ENCODE measurements around the gene DSC3.
"Not testable (repeated sequence)": the region's sequence is repeated elsewhere in the genome, so short reads cannot be mapped to it uniquely, and the experiment has no call there.

DSC3 gene

GRCh38 chr18:31040686-31041270 is 1.8 kb downstream of the DSC3 start:
- DNase-seq, result no peak

DNA sequence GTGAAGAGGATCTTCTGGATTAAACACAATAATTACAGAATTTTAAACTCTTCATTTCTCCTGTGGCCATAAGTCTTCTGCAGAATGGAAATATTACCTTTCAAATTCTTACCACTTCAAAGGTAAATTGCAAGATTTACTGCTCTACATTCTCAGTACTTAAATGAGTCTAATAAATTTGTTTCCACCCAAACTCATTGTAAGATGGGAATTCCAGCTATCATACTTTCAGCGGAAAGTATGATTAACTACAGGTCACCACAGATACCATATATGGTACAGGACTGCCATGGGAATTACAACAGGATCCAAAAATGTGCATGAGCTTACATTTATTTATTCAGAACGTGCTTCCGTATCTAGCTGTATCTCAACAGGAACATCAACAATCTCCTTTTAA is 3.1 kb downstream of the DSC3 start:
- DNase-seq, result no peak

- not testable (repeated sequence) for DNase-seq
Observed at GRCh38 chr18:31037686-31038085, 4.9 kb downstream of the DSC3 start.

- DNase-seq, result no peak
Observed at GRCh38 chr18:31034541-31034940, 8.0 kb downstream of the DSC3 start.

DNA sequence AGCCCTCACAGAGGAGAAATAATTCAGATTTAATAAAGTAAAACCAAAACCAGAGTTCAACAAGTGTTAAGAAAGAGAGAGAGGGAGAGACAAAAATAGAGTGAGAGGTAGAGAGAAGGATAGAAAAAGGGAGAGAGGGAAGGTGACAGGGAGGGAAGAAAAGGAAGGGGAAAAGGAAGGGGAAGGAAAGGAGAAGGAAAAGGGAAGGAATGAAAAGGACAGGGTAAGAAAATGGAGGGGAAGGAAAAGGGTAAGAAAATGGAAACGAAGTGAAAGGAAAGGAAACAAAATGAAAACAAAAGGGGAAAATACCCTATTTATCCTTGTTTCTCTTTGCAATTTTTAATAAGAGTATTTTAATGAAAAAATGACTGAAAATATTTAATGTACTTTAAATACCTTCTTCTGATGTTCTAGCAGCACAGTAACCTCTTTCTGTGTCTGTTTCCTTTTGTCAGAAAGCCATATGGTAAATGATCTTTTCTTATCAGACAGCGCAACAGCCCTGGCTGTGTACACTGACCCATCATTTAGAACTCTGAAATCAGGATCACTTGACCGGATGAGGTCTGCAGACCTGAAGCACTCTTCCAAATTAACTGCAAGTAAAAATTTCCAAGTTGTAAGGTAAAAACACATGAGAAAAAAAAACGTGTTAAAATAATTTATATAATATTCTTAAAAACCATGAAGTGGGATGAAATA is 11.8 kb downstream of the DSC3 start:
- DNase-seq, result no peak

DNA sequence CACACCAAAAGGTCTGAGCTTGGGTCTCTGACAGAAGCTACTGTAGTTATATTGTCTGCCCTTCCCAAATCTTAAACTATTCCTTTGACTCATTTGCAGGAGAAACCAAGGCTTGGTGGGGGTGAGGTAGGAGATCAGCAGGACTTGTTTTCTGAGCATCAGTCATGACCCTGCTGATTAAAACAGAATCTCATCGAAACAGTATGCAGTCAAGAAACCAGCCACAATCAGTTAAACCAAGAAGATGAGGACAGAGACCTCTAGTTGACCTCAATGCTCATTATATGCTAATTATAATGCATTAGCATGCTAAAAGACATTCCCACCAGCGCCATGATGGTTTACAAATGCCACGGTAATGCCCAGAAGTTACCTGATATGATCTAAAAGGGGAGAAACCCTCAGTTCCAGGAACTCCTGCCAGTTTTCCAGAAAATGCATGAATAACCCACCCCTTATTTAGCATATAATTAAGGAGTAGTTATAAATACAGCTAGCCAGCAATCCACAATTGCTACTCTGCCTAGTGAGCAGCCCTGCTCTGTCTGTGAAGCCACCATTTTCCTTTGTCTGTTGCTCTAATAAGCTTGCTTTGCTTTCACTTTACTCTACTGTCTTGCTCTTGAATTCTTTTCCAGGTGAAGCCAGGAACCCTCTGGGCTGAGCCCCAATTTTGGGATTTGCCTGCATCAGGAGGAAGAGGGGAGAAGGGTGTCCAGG is 26.7 kb downstream of the DSC3 start:
- DNase-seq, result no peak

- not testable (repeated sequence) for DNase-seq
Observed at GRCh38 chr18:31011455-31011854, 31.1 kb downstream of the DSC3 start.

DNA sequence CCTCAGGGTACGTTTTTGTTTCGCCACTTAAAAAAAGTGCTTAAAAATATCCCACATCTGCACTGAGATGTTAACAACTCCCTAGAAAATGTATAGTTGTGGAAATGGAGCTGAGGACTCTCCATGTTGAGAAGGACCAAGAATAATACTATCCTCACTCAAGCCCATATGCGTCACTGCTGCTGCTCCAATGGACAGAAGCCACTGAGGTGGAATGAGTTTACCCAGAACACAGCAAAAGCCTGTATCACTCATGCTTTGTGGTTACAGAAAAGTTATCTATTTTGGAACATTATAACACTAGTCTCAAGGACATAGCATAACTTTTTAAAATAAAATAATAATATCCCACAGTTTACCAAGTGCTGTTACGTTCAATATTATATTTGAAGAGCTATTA is 31.9 kb downstream of the DSC3 start:
- no peak for DNase-seq

GRCh38 chr18:30999887-31000628 is 42.5 kb downstream of the DSC3 start:
- DNase-seq, result no peak

GRCh38 chr18:30999186-30999585 is 43.4 kb downstream of the DSC3 start:
- peak; percentile 2 to 31 (median 30) for DNase-seq

GRCh38 chr18:30997223-30997622 is 45.3 kb downstream of the DSC3 start:
- no peak for DNase-seq

DNA sequence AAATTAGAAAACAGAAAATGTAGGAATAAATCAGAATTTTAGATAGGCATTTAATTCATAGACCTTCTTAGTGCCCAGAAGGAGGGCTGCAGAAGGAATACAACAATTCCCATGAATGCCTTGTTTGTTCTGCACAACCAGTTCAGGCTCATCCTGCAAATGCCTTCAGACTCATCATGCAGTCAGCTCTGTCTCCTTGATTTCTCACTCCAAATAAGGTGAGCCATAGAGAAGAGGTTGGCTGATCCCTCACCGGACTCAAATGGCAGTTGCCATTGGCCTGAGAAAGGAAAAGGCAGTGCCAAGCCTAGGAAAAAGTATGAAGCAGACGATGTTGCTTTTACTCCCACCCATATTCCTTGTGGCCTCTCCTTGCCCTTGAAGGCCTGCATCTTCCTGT is 50.3 kb downstream of the DSC3 start:
- DNase-seq, result no peak

GRCh38 chr18:30991397-30991796 is 51.1 kb downstream of the DSC3 start:
- DNase-seq, result no peak

- DNase-seq, result no peak
Observed at GRCh38 chr18:30989141-30989540, 53.4 kb downstream of the DSC3 start.

DNA sequence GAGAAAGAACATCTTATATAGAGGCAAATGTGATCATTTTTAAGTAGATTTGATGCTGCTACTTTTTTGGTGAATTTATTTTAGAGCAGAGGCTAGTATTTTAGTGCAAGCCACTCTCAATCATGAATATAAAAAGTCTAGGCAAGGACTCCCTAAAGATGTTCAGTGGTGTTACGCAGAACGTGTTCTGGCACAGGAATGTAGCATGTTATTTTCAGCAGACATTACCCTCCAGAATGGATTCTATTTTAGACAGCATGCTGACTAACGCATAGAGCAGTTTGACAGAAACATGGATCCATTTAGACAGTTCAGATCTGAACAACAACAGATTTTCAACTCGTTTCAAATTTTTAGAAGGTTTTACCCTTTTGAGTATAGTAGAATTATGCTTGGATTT is 54.1 kb downstream of the DSC3 start:
- no peak for DNase-seq

DNA sequence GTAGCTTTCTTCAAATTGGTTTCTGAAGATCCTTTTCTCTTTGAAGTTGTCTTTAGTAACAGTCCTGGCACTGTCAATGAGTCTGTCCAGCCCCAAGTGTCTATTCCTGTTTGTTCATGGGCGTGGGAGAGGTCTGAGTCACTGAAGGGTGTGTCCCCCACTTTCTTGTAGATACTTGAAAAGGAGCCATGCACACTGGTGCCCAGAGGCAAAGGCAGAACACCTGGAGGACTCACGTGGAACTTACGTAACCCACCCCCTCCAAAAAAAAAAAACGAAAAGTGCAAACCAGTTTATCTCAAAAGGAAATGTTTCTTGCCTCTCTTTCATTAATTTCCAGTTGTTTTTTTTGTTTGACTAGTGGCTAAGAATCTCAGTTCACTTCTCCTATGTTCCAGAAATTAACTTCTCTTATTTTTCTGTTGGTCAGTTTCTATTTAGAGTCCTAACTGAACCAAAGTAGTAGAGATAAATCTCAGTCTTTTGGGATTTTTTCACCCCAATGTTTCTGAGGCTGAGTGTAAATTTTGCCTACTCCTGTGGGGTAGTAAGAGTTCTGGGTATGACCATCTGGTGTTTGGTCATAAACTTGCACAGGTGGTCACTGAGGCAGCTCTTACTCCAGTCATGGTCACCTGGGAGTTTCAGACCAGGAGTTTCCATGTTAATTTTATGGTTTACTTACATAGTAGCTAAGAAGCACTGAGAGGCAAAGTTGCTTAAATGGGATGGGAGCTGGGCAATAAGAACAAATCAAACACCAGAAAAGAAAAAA is 54.9 kb downstream of the DSC3 start:
- peak in 2 of 3 donors; percentile 7 to 17 for DNase-seq

GRCh38 chr18:30985753-30986152 is 56.8 kb downstream of the DSC3 start:
- no peak for DNase-seq

DNA sequence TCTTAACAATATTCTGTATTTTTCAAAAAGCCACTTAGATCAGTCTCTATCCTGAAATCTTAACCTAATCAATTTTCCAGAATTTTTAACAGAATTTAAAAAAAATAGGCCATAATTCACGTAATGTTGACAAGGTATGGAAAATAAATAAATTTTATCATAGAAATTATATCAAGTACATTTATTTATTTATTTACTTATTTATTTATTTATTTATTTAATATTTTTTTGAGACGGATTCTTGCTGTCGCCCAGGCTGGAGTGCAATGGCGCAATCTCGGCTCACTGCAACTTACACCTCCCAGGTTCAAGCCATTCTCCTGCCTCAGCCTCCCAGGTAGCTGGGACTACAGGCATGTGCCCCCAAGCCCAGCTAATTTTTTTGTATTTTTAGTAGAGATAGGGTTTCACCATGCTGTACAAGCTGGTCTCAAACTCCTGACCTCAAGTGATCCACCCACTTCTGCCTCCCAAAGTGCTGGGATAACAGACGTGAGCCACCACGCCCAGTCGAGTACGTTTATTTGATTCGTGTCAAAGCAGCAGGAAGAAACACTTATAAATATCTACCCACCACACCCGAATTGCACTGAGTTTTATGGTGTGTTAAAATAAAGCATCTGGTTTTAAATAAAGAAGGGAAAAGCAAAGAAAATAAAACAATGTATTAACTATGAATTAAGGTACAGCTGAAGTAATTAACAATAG is 60.1 kb downstream of the DSC3 start:
- no peak for DNase-seq

- not testable (repeated sequence) for DNase-seq
Observed at GRCh38 chr18:30978091-30978490, 64.5 kb downstream of the DSC3 start.

GRCh38 chr18:30971338-30971956 is 71.1 kb downstream of the DSC3 start:
- peak; percentile 38 to 73 (median 63) for DNase-seq

DNA sequence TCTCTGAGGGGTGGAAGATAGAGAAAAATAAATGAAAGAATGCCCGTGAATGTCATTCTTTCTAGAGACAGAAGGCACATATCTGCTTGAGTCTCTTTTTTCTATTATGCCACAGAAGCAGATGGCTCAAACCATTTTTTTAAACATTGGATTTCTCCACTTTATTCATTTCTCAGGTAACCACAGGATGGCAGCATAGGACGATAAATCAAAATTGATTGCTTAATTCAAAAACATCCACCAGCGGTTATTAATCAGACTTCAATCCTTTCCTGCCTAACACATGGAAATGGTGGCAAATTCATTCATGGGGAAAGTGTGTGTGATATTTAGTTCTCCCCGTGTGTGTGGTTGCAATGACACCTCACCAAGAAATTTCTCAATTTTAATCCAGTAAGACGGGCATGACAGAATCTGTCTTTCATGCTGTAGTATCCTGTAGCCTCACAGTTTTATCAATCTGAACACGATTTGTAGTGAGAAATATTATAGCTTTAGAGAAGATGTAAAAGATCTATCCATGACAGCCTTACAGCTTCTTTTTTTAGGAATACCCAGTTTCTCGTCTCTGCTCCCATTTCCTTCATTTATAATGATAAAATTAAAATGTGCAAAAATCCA is 72.2 kb downstream of the DSC3 start:
- DNase-seq, result peak; percentile 7 to 37 (median 20)
